ENCODE results near the gene COG1. TPM values are rescaled to one million over a fixed set of nuclear protein-coding genes. Genes with fewer than 3 reads are reported as not detected.

Gene COG1
- total and polyA plus RNA-seq, 9 of the 15 experiments (the other 6 are each of a cell fraction or from before 2014, with no cell fraction given): 9.5 to 26.8 (median 12.9) TPM

DNA sequence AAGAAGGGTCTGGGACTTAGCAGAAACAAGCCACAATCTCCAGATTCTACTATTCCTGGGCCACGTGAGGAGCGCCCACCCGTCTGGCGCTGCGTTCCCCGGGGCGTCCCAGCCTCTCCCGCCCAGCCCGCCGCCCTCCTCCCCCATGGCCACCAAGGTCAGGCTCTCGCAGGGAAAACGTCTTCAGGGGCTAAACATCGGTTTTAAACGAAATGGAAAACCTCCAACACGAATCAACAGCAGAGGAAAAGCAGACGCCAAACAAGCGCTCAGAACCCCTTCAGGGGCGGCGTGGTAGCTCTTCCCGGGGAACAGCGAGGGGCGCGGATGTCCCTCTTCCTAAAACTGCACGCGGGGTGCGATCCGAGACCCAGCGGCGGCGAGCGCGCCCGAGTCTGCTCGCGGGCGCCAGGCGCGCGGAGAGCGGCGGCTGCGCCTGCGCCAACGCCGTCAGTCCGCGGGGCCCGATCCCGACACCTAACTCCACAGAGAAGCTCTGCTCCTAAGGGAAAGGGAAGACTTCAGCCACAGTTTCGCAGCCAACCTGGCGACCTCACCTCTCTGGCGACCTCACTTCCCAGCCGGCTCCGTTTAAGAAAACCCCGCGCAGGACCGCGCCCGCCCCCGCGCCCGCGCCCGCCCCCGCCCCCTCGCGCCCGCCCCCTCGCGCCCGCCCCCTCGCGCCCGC is 505 bp upstream of the COG1 start (continued):
- TF ChIP-seq, protein P1, sequence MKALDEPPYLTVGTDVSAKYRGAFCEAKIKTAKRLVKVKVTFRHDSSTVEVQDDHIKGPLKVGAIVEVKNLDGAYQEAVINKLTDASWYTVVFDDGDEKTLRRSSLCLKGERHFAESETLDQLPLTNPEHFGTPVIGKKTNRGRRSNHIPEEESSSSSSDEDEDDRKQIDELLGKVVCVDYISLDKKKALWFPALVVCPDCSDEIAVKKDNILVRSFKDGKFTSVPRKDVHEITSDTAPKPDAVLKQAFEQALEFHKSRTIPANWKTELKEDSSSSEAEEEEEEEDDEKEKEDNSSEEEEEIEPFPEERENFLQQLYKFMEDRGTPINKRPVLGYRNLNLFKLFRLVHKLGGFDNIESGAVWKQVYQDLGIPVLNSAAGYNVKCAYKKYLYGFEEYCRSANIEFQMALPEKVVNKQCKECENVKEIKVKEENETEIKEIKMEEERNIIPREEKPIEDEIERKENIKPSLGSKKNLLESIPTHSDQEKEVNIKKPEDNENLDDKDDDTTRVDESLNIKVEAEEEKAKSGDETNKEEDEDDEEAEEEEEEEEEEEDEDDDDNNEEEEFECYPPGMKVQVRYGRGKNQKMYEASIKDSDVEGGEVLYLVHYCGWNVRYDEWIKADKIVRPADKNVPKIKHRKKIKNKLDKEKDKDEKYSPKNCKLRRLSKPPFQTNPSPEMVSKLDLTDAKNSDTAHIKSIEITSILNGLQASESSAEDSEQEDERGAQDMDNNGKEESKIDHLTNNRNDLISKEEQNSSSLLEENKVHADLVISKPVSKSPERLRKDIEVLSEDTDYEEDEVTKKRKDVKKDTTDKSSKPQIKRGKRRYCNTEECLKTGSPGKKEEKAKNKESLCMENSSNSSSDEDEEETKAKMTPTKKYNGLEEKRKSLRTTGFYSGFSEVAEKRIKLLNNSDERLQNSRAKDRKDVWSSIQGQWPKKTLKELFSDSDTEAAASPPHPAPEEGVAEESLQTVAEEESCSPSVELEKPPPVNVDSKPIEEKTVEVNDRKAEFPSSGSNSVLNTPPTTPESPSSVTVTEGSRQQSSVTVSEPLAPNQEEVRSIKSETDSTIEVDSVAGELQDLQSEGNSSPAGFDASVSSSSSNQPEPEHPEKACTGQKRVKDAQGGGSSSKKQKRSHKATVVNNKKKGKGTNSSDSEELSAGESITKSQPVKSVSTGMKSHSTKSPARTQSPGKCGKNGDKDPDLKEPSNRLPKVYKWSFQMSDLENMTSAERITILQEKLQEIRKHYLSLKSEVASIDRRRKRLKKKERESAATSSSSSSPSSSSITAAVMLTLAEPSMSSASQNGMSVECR (CRISPR knock-in tag; IDR thresholded peaks at IDR 0.05): 0 out of 2 replicates have a peak, but pooled peaks have one; percentile 17
- TF ChIP-seq ZBTB7A (IDR thresholded peaks at IDR 0.05; ENCODE audit: borderline replicate concordance, control insufficient read depth, low read depth, low read length): peak; percentile 17; the same call in 1 of the 2 replicates
- TF ChIP-seq, protein P2, sequence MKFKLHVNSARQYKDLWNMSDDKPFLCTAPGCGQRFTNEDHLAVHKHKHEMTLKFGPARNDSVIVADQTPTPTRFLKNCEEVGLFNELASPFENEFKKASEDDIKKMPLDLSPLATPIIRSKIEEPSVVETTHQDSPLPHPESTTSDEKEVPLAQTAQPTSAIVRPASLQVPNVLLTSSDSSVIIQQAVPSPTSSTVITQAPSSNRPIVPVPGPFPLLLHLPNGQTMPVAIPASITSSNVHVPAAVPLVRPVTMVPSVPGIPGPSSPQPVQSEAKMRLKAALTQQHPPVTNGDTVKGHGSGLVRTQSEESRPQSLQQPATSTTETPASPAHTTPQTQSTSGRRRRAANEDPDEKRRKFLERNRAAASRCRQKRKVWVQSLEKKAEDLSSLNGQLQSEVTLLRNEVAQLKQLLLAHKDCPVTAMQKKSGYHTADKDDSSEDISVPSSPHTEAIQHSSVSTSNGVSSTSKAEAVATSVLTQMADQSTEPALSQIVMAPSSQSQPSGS (CRISPR knock-in tag; IDR thresholded peaks at IDR 0.05): no peak
- TF ChIP-seq HNRNPH1 (optimal IDR thresholded peaks at IDR 0.05; ENCODE audit: low read depth, low read length): no peak
- TF ChIP-seq ZNF175 (CRISPR knock-in tag; IDR thresholded peaks at IDR 0.05; ENCODE audit: low read depth): 0 out of 2 replicates have a peak, but pooled peaks have one; percentile 28
- no peak; the same call in none of the 2 replicates for TF ChIP-seq CXXC5 (CRISPR knock-in tag; IDR thresholded peaks at IDR 0.05)
- no peak for TF ChIP-seq FOXK2 (conservative IDR thresholded peaks at IDR 0.05 in 1 of 2, IDR thresholded peaks at IDR 0.05 in 1 of 2; ENCODE audit: low read depth in 2 of 2)
- no peak for TF ChIP-seq GATAD2B (IDR thresholded peaks at IDR 0.05; ENCODE audit: borderline replicate concordance)
- no peak for TF ChIP-seq NR1H2 (CRISPR knock-in tag; IDR thresholded peaks at IDR 0.05)
- TF ChIP-seq ZNF232 (CRISPR knock-in tag; IDR thresholded peaks at IDR 0.05): no peak
- no peak for TF ChIP-seq XRCC4 (IDR thresholded peaks at IDR 0.05; ENCODE audit: extremely low read depth, insufficient read depth, insufficient read length)
- no peak for TF ChIP-seq NCOA4 (IDR thresholded peaks at IDR 0.05; ENCODE audit: partially characterized antibody)
- no peak for TF ChIP-seq SMARCA5 (IDR thresholded peaks at IDR 0.05)
- TF ChIP-seq RBM34 (IDR thresholded peaks at IDR 0.05; ENCODE audit: borderline replicate concordance, insufficient read depth, low read length): no peak
- TF ChIP-seq COPS2 (conservative IDR thresholded peaks at IDR 0.05): no peak
- TF ChIP-seq ZZZ3 (IDR thresholded peaks at IDR 0.05): no peak
- TF ChIP-seq IRF2 (CRISPR knock-in tag; IDR thresholded peaks at IDR 0.05): no peak
- TF ChIP-seq SRSF9 (IDR thresholded peaks at IDR 0.05; ENCODE audit: borderline replicate concordance, low read depth, low read length): no peak
- no peak for TF ChIP-seq ZNF584 (CRISPR knock-in tag; IDR thresholded peaks at IDR 0.05; ENCODE audit: low read depth)
- peak; percentile 91 for TF ChIP-seq NRF1 (conservative IDR thresholded peaks at IDR 0.05 in 1 of 2, IDR thresholded peaks at IDR 0.05 in 1 of 2)
- TF ChIP-seq, protein P3, sequence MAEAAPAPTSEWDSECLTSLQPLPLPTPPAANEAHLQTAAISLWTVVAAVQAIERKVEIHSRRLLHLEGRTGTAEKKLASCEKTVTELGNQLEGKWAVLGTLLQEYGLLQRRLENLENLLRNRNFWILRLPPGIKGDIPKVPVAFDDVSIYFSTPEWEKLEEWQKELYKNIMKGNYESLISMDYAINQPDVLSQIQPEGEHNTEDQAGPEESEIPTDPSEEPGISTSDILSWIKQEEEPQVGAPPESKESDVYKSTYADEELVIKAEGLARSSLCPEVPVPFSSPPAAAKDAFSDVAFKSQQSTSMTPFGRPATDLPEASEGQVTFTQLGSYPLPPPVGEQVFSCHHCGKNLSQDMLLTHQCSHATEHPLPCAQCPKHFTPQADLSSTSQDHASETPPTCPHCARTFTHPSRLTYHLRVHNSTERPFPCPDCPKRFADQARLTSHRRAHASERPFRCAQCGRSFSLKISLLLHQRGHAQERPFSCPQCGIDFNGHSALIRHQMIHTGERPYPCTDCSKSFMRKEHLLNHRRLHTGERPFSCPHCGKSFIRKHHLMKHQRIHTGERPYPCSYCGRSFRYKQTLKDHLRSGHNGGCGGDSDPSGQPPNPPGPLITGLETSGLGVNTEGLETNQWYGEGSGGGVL (CRISPR knock-in tag; IDR thresholded peaks at IDR 0.05): no peak

Measured in K562 (cell line).